HepG2 (cell line): ENCODE data around the gene HMBS. TPM values are rescaled to one million over a fixed set of nuclear protein-coding genes. Genes with fewer than 3 reads are reported as not detected.
A peak's percentile ranks its signal among the peaks of the same experiment; 100 is the strongest.

ENCODE experiments used
- ARNTL ChIP-seq: sonication (generic); formaldehyde crosslinking; IDR thresholded peaks from 2 replicates; pipeline ENCODE4 v1.4.0; 2020; ENCODE audit warnings: mild to moderate bottlenecking, missing genetic modification reagents
- CBFB ChIP-seq: sonication (generic); formaldehyde crosslinking; IDR thresholded peaks from 2 replicates; pipeline ENCODE4 v1.4.0; 2020; ENCODE audit warnings: missing genetic modification reagents
- FOSL1 ChIP-seq: sonication (generic); formaldehyde crosslinking; IDR thresholded peaks from 2 replicates; pipeline ENCODE4 v1.9.0; 2021; ENCODE audit warnings: missing genetic modification reagents, borderline replicate concordance
- GATA4 ChIP-seq: sonication (generic); IDR thresholded peaks from 2 replicates; pipeline ENCODE4 v1.6.1; 2016; ENCODE audit warnings: antibody characterized with exemption, low read depth, borderline replicate concordance
- GTF3A ChIP-seq: sonication (generic); formaldehyde crosslinking; conservative IDR thresholded peaks from 2 replicates; pipeline ENCODE4 v1.4.0; 2020; ENCODE audit warnings: mild to moderate bottlenecking, missing genetic modification reagents
- HDAC2 ChIP-seq: sonication (generic); formaldehyde crosslinking; IDR thresholded peaks from 2 replicates; pipeline ENCODE4 v1.4.0; 2020; ENCODE audit warnings: missing genetic modification reagents
- KLF13 ChIP-seq: sonication (generic); formaldehyde crosslinking; IDR thresholded peaks from 2 replicates; pipeline ENCODE4 v1.4.0; 2020; ENCODE audit warnings: mild to moderate bottlenecking, missing genetic modification reagents
- MTA3 ChIP-seq: sonication (generic); formaldehyde crosslinking; IDR thresholded peaks from 2 replicates; pipeline ENCODE4 v1.4.0; 2020; ENCODE audit warnings: missing genetic modification reagents
- NCOR1 ChIP-seq: fragments of 200-600 bp; sonication (generic); IDR thresholded peaks from 2 replicates; pipeline ENCODE4 v1.7.0; 2017; ENCODE audit warnings: antibody characterized with exemption, low read length, borderline replicate concordance
- NR2F6 ChIP-seq, 2 experiments: IDR thresholded peaks; 2 replicates each; pipeline ENCODE4 v1.6.1; 2016; ENCODE audit warnings: antibody characterized with exemption in 1 of 2, mild to moderate bottlenecking in 1 of 2
- PRPF4 ChIP-seq: fragments of 200-400 bp; formaldehyde crosslinking; IDR thresholded peaks from 2 replicates; pipeline ENCODE4 v1.6.1; 2016; ENCODE audit warnings: low read length, low read depth; ENCODE audit not compliant: poor library complexity, severe bottlenecking
- SIX1 ChIP-seq: sonication (generic); formaldehyde crosslinking; IDR thresholded peaks from 2 replicates; pipeline ENCODE4 v1.4.0; 2020; ENCODE audit warnings: missing genetic modification reagents, borderline replicate concordance
- SMYD3 ChIP-seq: sonication (generic); formaldehyde crosslinking; IDR thresholded peaks from 2 replicates; pipeline ENCODE4 v1.8.1; 2023; ENCODE audit warnings: mild to moderate bottlenecking, missing genetic modification reagents
- SRY ChIP-seq: sonication (generic); formaldehyde crosslinking; IDR thresholded peaks from 2 replicates; pipeline ENCODE4 v1.8.0; 2022; ENCODE audit warnings: mild to moderate bottlenecking, missing genetic modification reagents
- SUZ12 ChIP-seq: fragments of 150-350 bp; IDR thresholded peaks from 2 replicates; pipeline ENCODE4 v1.6.1; 2014; ENCODE audit warnings: low read depth, low read length
- XBP1 ChIP-seq: sonication (generic); formaldehyde crosslinking; IDR thresholded peaks from 2 replicates; pipeline ENCODE4 v1.5.0; 2020; ENCODE audit warnings: missing genetic modification reagents
- ZNF224 ChIP-seq: sonication (generic); formaldehyde crosslinking; IDR thresholded peaks from 2 replicates; pipeline ENCODE4 v1.5.0; 2020; ENCODE audit warnings: mild to moderate bottlenecking, missing genetic modification reagents
- ZNF616 ChIP-seq: sonication (generic); formaldehyde crosslinking; IDR thresholded peaks from 2 replicates; pipeline ENCODE4 v1.5.0; 2020; ENCODE audit warnings: low read depth, mild to moderate bottlenecking, missing genetic modification reagents
- polyA plus RNA-seq, 8 experiments: library from polyadenylated mRNA; depleted of rRNA in 3 of 8; stranded (reverse) in 7 of 8; unstranded in 1 of 8; fragments of >200 nt; fragmentation: Illumina TruSeq in 4 of 8; extraction: Trizol in 4 of 8; gene quantifications; 2 replicates each; pipeline versions ENCODE4 v1.2.1 to v1.2.3, GENCODE V29; 2011 to 2016; ENCODE audit warnings: low read depth in 4 of 8, missing spikeins in 1 of 8, mixed read lengths in 1 of 8; ENCODE audit not compliant: insufficient read depth in 1 of 8
- total RNA-seq, 5 experiments: library from RNA; depleted of rRNA; stranded (reverse); fragments of >200 nt; fragmentation: Illumina TruSeq; extraction: Trizol; gene quantifications; 2 replicates each; pipeline ENCODE4 v1.2.3, GENCODE V29; 2016; ENCODE audit warnings: low read depth in 1 of 5
- TF ChIP-seq, protein P1 (sequence below): sonication (generic); formaldehyde crosslinking; conservative IDR thresholded peaks from 2 replicates; pipeline ENCODE4 v1.5.0; 2020; ENCODE audit warnings: missing genetic modification reagents
- TF ChIP-seq, protein P2 (sequence below): sonication (generic); formaldehyde crosslinking; IDR thresholded peaks from 2 replicates; pipeline ENCODE4 v1.5.1; 2020; ENCODE audit warnings: mild to moderate bottlenecking, moderate library complexity, missing genetic modification reagents
- TF ChIP-seq, protein P3 (sequence below): sonication (generic); formaldehyde crosslinking; IDR thresholded peaks from 2 replicates; pipeline ENCODE4 v1.5.1; 2020; ENCODE audit warnings: missing genetic modification reagents, mild to moderate bottlenecking, borderline replicate concordance
- TF ChIP-seq, protein P4 (sequence below): sonication (generic); formaldehyde crosslinking; IDR thresholded peaks from 2 replicates; pipeline ENCODE4 v1.5.1; 2020; ENCODE audit warnings: missing genetic modification reagents, mild to moderate bottlenecking, borderline replicate concordance
- TF ChIP-seq, protein P5 (sequence below): sonication (generic); formaldehyde crosslinking; IDR thresholded peaks from 2 replicates; pipeline ENCODE4 v1.4.0; 2020; ENCODE audit warnings: missing genetic modification reagents, borderline replicate concordance

Gene HMBS
- total and polyA plus RNA-seq, 2 of the 13 experiments (the other 11 are each of a cell fraction or from before 2014, with no cell fraction given), result 9.4 to 46.9 TPM

DNA sequence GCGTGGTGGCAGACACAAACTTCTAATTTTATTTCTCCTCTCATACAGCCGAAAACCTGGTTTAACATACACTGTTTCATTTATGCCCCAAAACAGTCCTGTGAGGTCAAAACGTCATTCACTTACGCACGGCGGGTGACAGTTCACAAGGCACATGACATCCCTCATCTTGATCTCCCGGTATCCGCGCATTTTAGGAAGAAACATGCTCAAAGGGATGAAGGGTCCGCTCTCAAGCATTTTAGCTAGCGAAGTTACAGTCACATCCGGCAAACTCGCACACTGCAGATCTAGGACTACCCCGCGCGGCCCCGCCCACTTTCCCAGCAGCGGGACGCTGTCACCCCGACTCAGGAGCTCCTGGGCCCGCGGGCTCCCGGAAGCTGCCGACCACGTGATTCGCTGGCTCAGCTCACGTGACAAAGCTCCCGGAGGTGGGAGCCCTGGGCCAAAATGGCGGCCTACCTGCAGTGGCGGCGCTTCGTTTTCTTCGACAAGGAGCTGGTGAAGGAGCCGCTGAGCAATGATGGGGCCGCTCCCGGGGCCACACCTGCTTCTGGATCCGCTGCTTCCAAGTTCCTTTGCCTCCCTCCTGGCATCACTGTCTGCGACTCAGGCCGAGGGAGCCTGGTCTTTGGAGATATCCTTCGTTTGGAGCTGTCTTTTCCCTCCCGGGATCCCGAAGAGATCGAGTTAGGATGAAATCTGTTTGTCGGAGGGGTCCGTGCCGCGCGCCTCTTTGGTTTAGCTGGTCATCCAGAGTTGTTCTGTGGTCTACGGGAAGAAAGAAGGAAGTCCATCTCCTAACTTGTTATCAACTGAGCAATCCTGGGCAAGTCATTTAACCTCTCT, 17.1 kb upstream of the HMBS start, which contains the start of gene VPS11 (continued):
- TF ChIP-seq, protein P1, sequence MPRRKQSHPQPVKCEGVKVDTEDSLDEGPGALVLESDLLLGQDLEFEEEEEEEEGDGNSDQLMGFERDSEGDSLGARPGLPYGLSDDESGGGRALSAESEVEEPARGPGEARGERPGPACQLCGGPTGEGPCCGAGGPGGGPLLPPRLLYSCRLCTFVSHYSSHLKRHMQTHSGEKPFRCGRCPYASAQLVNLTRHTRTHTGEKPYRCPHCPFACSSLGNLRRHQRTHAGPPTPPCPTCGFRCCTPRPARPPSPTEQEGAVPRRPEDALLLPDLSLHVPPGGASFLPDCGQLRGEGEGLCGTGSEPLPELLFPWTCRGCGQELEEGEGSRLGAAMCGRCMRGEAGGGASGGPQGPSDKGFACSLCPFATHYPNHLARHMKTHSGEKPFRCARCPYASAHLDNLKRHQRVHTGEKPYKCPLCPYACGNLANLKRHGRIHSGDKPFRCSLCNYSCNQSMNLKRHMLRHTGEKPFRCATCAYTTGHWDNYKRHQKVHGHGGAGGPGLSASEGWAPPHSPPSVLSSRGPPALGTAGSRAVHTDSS, result no peak
- TF ChIP-seq CBFB (CRISPR knock-in tag) (peak; percentile 82; the same call in 1 of the 2 replicates), SMYD3 (CRISPR knock-in tag) (0 out of 2 replicates have a peak, but pooled peaks have one; percentile 43), NCOR1 (no peak), GATA4 (peak; percentile 40; the same call in 1 of the 2 replicates), SIX1 (CRISPR knock-in tag) (0 out of 2 replicates have a peak, but pooled peaks have one; percentile 40), KLF13 (CRISPR knock-in tag) (no peak), MTA3 (CRISPR knock-in tag) (no peak), HDAC2 (CRISPR knock-in tag) (peak; percentile 77), ARNTL (no peak), ZNF616 (CRISPR knock-in tag) (no peak), SUZ12 (no peak), ZNF224 (no peak), NR2F6 (IDR thresholded peaks at IDR 0.05) (0 out of 2 replicates have a peak, but pooled peaks have one; percentile 11), NR2F6 (CRISPR knock-in tag; IDR thresholded peaks at IDR 0.05) (no peak), FOSL1 (CRISPR knock-in tag) (no peak), SRY (CRISPR knock-in tag) (no peak; the same call in 1 of the 2 replicates), PRPF4 (no peak), XBP1 (CRISPR knock-in tag) (no peak), GTF3A (no peak)
- TF ChIP-seq, protein P2, sequence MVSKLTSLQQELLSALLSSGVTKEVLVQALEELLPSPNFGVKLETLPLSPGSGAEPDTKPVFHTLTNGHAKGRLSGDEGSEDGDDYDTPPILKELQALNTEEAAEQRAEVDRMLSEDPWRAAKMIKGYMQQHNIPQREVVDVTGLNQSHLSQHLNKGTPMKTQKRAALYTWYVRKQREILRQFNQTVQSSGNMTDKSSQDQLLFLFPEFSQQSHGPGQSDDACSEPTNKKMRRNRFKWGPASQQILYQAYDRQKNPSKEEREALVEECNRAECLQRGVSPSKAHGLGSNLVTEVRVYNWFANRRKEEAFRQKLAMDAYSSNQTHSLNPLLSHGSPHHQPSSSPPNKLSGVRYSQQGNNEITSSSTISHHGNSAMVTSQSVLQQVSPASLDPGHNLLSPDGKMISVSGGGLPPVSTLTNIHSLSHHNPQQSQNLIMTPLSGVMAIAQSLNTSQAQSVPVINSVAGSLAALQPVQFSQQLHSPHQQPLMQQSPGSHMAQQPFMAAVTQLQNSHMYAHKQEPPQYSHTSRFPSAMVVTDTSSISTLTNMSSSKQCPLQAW (CRISPR knock-in tag), result peak; percentile 65; the same call in 1 of the 2 replicates
- TF ChIP-seq, protein P3, sequence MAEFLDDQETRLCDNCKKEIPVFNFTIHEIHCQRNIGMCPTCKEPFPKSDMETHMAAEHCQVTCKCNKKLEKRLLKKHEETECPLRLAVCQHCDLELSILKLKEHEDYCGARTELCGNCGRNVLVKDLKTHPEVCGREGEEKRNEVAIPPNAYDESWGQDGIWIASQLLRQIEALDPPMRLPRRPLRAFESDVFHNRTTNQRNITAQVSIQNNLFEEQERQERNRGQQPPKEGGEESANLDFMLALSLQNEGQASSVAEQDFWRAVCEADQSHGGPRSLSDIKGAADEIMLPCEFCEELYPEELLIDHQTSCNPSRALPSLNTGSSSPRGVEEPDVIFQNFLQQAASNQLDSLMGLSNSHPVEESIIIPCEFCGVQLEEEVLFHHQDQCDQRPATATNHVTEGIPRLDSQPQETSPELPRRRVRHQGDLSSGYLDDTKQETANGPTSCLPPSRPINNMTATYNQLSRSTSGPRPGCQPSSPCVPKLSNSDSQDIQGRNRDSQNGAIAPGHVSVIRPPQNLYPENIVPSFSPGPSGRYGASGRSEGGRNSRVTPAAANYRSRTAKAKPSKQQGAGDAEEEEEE (CRISPR knock-in tag), result no peak
- TF ChIP-seq, protein P4, sequence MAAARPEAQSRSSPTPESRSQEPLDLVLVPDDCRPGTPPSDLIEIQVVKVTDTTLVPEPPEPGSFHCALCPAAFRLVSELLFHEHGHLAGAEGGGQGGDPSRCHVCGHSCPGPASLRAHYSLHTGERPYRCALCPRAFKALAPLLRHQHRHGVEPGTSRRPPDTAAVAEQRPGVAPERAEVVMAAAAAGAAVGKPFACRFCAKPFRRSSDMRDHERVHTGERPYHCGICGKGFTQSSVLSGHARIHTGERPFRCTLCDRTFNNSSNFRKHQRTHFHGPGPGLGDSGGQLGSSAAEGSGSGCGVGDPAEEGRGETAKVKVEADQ (CRISPR knock-in tag), result no peak
- TF ChIP-seq, protein P5, sequence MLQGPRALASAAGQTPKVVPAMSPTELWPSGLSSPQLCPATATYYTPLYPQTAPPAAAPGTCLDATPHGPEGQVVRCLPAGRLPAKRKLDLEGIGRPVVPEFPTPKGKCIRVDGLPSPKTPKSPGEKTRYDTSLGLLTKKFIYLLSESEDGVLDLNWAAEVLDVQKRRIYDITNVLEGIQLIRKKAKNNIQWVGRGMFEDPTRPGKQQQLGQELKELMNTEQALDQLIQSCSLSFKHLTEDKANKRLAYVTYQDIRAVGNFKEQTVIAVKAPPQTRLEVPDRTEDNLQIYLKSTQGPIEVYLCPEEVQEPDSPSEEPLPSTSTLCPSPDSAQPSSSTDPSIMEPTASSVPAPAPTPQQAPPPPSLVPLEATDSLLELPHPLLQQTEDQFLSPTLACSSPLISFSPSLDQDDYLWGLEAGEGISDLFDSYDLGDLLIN (CRISPR knock-in tag), result no peak
